SKM-1 treated with dmso at 0.1 percent for 144 hours (cell line): ENCODE measurements around the gene ARHGEF17.
A peak's percentile ranks its signal among the peaks of the same experiment; 100 is the strongest.
"Not testable (repeated sequence)": the region's sequence is repeated elsewhere in the genome, so short reads cannot be mapped to it uniquely, and the experiment has no call there.

Experiments
- DNase-seq: peaks from one replicate; lab custom pipeline; 2025; ENCODE audit not compliant: unreplicated experiment; lab: John Stamatoyannopoulos, UW

Gene ARHGEF17

GRCh38 chr11:73271936-73272679 lies 36.0 kb upstream of the ARHGEF17 start, which contains the start of gene P2RY6:
Gene P2RY6 (plus strand): TSS chr11:73272338. CDS start chr11:73296519, 24,181 bp downstream.
- DNase-seq = peak; percentile 96

- no peak for DNase-seq
Measured at GRCh38 chr11:73272680-73273038, 35.4 kb upstream of the ARHGEF17 start.

- no peak for DNase-seq
Measured at GRCh38 chr11:73273222-73273895, 34.7 kb upstream of the ARHGEF17 start.

GRCh38 chr11:73274191-73274590 lies 33.9 kb upstream of the ARHGEF17 start:
- not testable (repeated sequence) for DNase-seq

- peak; percentile 27 for DNase-seq
Measured at GRCh38 chr11:73274722-73275380, 33.2 kb upstream of the ARHGEF17 start.

GRCh38 chr11:73275381-73275750 lies 32.7 kb upstream of the ARHGEF17 start:
- DNase-seq = no peak

GRCh38 chr11:73277467-73277866 lies 30.6 kb upstream of the ARHGEF17 start:
- DNase-seq = no peak

GRCh38 chr11:73280626-73281025 lies 27.4 kb upstream of the ARHGEF17 start:
- no peak for DNase-seq

- DNase-seq = no peak
Measured at GRCh38 chr11:73281201-73281741, 26.8 kb upstream of the ARHGEF17 start.

GRCh38 chr11:73281796-73282660 lies 26.0 kb upstream of the ARHGEF17 start:
- no peak for DNase-seq

- DNase-seq = no peak
Measured at GRCh38 chr11:73283276-73284000, 24.6 kb upstream of the ARHGEF17 start.

GRCh38 chr11:73284106-73284505 lies 24.0 kb upstream of the ARHGEF17 start:
- DNase-seq = no peak

GRCh38 chr11:73285721-73286120 lies 22.4 kb upstream of the ARHGEF17 start:
- no peak for DNase-seq

GRCh38 chr11:73286240-73286810 lies 21.8 kb upstream of the ARHGEF17 start:
- DNase-seq = no peak

GRCh38 chr11:73287400-73288101 lies 20.5 kb upstream of the ARHGEF17 start:
- DNase-seq = no peak

GRCh38 chr11:73288192-73288872 lies 19.7 kb upstream of the ARHGEF17 start:
- peak; percentile 76 for DNase-seq

- peak; percentile 28 for DNase-seq
Measured at GRCh38 chr11:73288873-73289707, 19.0 kb upstream of the ARHGEF17 start.

- DNase-seq = no peak
Measured at GRCh38 chr11:73290536-73290935, 17.5 kb upstream of the ARHGEF17 start.
